Measurements from ENCODE around the gene SIMC1. TPM values are rescaled to one million over a fixed set of nuclear protein-coding genes. Genes with fewer than 3 reads are reported as not detected.

Gene SIMC1
- polyA plus RNA-seq, 1 of the 3 experiments (the other 2 are of a cell fraction): 12.4 TPM

DNA sequence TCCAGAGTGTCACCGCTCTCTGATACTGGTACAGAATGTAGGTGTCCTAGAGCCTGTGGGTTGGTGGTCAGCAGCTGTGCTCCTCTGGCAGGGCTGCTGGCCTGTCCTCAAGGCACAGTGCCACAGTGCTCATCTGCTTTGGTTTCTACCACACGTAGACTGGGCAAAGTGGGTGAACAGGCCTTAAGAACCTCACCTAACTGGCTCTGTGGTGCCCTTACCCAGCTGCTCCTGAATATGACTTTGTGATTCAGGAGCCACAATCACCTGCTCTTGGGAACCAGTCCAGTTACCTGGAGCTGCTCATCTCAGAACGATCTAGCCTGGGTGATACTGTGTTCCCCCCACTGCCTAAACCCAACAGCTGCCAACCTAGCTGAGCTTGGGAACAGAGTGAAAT, 143.8 kb downstream of the SIMC1 start:
- ChIA-PET POLR2A (interaction anchor here (1.1 kb wide), 1 partner anchor 20 kb away, joined by 3 read pairs; no protein-coding TSS in a partner anchor), CTCF (no interaction called here)
- TF ChIP-seq RCOR1 (IDR thresholded peaks at IDR 0.05; ENCODE audit: low read length) (no peak), SIN3A (IDR thresholded peaks at IDR 0.05; ENCODE audit: borderline replicate concordance, low read depth, low read length) (no peak), ELF1 (IDR thresholded peaks at IDR 0.05) (no peak), TAF1 (IDR thresholded peaks at IDR 0.05; ENCODE audit: borderline replicate concordance, low read depth, low read length) (no peak), NRF1 (IDR thresholded peaks at IDR 0.05; ENCODE audit: low read depth, low read length) (no peak), FOXM1 (IDR thresholded peaks at IDR 0.05; ENCODE audit: low read depth) (no peak), CHD2 (IDR thresholded peaks at IDR 0.05; ENCODE audit: low read length, partially characterized antibody) (no peak), GABPA (IDR thresholded peaks at IDR 0.05; ENCODE audit: low read depth) (no peak), TEAD4 (IDR thresholded peaks at IDR 0.05; ENCODE audit: borderline replicate concordance, insufficient read depth) (no peak), RAD21 (IDR thresholded peaks at IDR 0.05; ENCODE audit: low read length) (no peak), YY1 (IDR thresholded peaks at IDR 0.05; ENCODE audit: low read depth) (no peak), NFIC (IDR thresholded peaks at IDR 0.05; ENCODE audit: borderline replicate concordance) (no peak), GATA2 (CRISPR knock-in tag; IDR thresholded peaks at IDR 0.05) (no peak), MXI1 (IDR thresholded peaks at IDR 0.05; ENCODE audit: low read depth, low read length) (no peak)
- TF ChIP-seq, protein P1, sequence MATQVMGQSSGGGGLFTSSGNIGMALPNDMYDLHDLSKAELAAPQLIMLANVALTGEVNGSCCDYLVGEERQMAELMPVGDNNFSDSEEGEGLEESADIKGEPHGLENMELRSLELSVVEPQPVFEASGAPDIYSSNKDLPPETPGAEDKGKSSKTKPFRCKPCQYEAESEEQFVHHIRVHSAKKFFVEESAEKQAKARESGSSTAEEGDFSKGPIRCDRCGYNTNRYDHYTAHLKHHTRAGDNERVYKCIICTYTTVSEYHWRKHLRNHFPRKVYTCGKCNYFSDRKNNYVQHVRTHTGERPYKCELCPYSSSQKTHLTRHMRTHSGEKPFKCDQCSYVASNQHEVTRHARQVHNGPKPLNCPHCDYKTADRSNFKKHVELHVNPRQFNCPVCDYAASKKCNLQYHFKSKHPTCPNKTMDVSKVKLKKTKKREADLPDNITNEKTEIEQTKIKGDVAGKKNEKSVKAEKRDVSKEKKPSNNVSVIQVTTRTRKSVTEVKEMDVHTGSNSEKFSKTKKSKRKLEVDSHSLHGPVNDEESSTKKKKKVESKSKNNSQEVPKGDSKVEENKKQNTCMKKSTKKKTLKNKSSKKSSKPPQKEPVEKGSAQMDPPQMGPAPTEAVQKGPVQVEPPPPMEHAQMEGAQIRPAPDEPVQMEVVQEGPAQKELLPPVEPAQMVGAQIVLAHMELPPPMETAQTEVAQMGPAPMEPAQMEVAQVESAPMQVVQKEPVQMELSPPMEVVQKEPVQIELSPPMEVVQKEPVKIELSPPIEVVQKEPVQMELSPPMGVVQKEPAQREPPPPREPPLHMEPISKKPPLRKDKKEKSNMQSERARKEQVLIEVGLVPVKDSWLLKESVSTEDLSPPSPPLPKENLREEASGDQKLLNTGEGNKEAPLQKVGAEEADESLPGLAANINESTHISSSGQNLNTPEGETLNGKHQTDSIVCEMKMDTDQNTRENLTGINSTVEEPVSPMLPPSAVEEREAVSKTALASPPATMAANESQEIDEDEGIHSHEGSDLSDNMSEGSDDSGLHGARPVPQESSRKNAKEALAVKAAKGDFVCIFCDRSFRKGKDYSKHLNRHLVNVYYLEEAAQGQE (IDR thresholded peaks at IDR 0.05; ENCODE audit: low read depth, low read length): no peak
- TF ChIP-seq, protein P2, sequence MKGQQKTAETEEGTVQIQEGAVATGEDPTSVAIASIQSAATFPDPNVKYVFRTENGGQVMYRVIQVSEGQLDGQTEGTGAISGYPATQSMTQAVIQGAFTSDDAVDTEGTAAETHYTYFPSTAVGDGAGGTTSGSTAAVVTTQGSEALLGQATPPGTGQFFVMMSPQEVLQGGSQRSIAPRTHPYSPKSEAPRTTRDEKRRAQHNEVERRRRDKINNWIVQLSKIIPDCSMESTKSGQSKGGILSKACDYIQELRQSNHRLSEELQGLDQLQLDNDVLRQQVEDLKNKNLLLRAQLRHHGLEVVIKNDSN (IDR thresholded peaks at IDR 0.05; ENCODE audit: borderline replicate concordance, low read depth): no peak
- TF ChIP-seq, protein P3, sequence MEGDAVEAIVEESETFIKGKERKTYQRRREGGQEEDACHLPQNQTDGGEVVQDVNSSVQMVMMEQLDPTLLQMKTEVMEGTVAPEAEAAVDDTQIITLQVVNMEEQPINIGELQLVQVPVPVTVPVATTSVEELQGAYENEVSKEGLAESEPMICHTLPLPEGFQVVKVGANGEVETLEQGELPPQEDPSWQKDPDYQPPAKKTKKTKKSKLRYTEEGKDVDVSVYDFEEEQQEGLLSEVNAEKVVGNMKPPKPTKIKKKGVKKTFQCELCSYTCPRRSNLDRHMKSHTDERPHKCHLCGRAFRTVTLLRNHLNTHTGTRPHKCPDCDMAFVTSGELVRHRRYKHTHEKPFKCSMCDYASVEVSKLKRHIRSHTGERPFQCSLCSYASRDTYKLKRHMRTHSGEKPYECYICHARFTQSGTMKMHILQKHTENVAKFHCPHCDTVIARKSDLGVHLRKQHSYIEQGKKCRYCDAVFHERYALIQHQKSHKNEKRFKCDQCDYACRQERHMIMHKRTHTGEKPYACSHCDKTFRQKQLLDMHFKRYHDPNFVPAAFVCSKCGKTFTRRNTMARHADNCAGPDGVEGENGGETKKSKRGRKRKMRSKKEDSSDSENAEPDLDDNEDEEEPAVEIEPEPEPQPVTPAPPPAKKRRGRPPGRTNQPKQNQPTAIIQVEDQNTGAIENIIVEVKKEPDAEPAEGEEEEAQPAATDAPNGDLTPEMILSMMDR (IDR thresholded peaks at IDR 0.05): no peak
- TF ChIP-seq, protein P4, sequence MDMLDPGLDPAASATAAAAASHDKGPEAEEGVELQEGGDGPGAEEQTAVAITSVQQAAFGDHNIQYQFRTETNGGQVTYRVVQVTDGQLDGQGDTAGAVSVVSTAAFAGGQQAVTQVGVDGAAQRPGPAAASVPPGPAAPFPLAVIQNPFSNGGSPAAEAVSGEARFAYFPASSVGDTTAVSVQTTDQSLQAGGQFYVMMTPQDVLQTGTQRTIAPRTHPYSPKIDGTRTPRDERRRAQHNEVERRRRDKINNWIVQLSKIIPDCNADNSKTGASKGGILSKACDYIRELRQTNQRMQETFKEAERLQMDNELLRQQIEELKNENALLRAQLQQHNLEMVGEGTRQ (IDR thresholded peaks at IDR 0.05; ENCODE audit: borderline replicate concordance, low read depth, low read length): no peak
- no peak for DNase-seq
- H3K27me3 ChIP-seq (ENCODE audit: insufficient read depth): no peaks in the 10 kb centered on the region
- peaks cover 0 to 10% of the 10 kb centered on the region in 2 experiments; a peak in 2 of 4 replicates for H3K4me1 ChIP-seq (ENCODE audit: control insufficient read depth in 1 of 2, insufficient read depth in 2 of 2, low read depth in 1 of 2, low read length in 1 of 2)
- WGBS (ENCODE audit: low lambda C conversion rate): 94% methylated on average over 3 of the region's 3 CpGs
- H3K9ac ChIP-seq: no peak overlapping the region
- H3K36me3 ChIP-seq (replicated peaks in 1 of 2; ENCODE audit: control insufficient read depth in 1 of 2, insufficient read depth in 2 of 2, low read length in 1 of 2): peaks cover 23 to 58% of the 10 kb centered on the region in 2 experiments
- no peaks in the 10 kb centered on the region for H4K20me1 ChIP-seq (ENCODE audit: insufficient read depth)
- no peak overlapping the region for H2AFZ ChIP-seq (ENCODE audit: low read depth)
- H3K4me2 ChIP-seq: no peak overlapping the region
- peaks cover 3% of the 10 kb centered on the region for H3F3A ChIP-seq (replicated peaks; ENCODE audit: insufficient read depth)
- H3K27ac ChIP-seq (ENCODE audit: low read depth in 2 of 2, low read length in 1 of 2): no peak overlapping the region; a peak in 1 of 4 replicates
- no peaks in the 10 kb centered on the region for H3K9me3 ChIP-seq
- no peaks in the 10 kb centered on the region for H3K9me2 ChIP-seq
- no peak overlapping the region for H3K4me3 ChIP-seq (ENCODE audit: low read depth in 2 of 2, low read length in 1 of 2)
- H3K79me2 ChIP-seq (ENCODE audit: insufficient read depth): peaks cover 20% of the 10 kb centered on the region

Measured in SK-N-SH (cell line).